C4-2B (cell line): ENCODE results near the gene NAP1L5.

ENCODE experiments used
- H3K27ac ChIP-seq: fragments of 450-650 bp; 2 replicates; pipeline ENCODE4 v1.5.1; 2017
- CTCF ChIP-seq: fragments of 450-650 bp; conservative IDR thresholded peaks from 2 replicates; pipeline ENCODE4 v1.5.1; 2017; ENCODE audit warnings: mild to moderate bottlenecking
- ZFX ChIP-seq: fragments of 450-650 bp; IDR thresholded peaks from 2 replicates; pipeline ENCODE4 v1.6.1; 2017

The NAP1L5 gene

GRCh38 chr4:88661739-88662138 is 35.9 kb downstream of the NAP1L5 start:
- TF ChIP-seq ZFX (no peak), CTCF (no peak)
- no peak overlapping the region for H3K27ac ChIP-seq

- H3K27ac ChIP-seq = no peak overlapping the region
- TF ChIP-seq ZFX = no peak
These were observed 37.0 kb downstream of the NAP1L5 start for GRCh38 chr4:88660446-88661294.

GRCh38 chr4:88659890-88660208 is 37.8 kb downstream of the NAP1L5 start:
- no peak overlapping the region for H3K27ac ChIP-seq
- no peak for TF ChIP-seq ZFX
- TF ChIP-seq CTCF = no peak

GRCh38 chr4:88659055-88659889 is 38.4 kb downstream of the NAP1L5 start:
- TF ChIP-seq CTCF (peak; percentile 89), ZFX (no peak)
- H3K27ac ChIP-seq = peak overlapping the region; percentile 34; the same call in 1 of the 2 replicates

GRCh38 chr4:88655226-88655625 is 42.4 kb downstream of the NAP1L5 start:
- TF ChIP-seq ZFX (no peak), CTCF (no peak)
- no peak overlapping the region for H3K27ac ChIP-seq

GRCh38 chr4:88653371-88653946 is 44.2 kb downstream of the NAP1L5 start:
- H3K27ac ChIP-seq = no peak overlapping the region
- TF ChIP-seq CTCF (no peak), ZFX (no peak)

GRCh38 chr4:88649716-88650115 is 47.9 kb downstream of the NAP1L5 start:
- TF ChIP-seq CTCF (no peak), ZFX (no peak)
- no peak overlapping the region for H3K27ac ChIP-seq
